Activated CD4-positive, CD25-positive, alpha-beta regulatory T cell treated with anti-CD3 and anti-CD28 coated beads, Interleukin-2, amount 50 U/mL, for 16 hours (primary cell): ENCODE data around the gene DNAJB6.

Experiments
- DNase-seq: peaks from one replicate; pipeline ENCODE4 v3.0.0-alpha.2; 2020; ENCODE audit warnings: low read depth, low spot score

The DNAJB6 gene

GRCh38 chr7:157368955-157369354 is 32.2 kb downstream of the DNAJB6 start:
- DNase-seq = no peak

GRCh38 chr7:157370742-157371141 is 33.9 kb downstream of the DNAJB6 start:
- DNase-seq = no peak

- no peak for DNase-seq
Measured at GRCh38 chr7:157371296-157371695, 34.5 kb downstream of the DNAJB6 start.

GRCh38 chr7:157372300-157373232 is 35.8 kb downstream of the DNAJB6 start:
- no peak for DNase-seq

- DNase-seq = no peak
Measured at GRCh38 chr7:157373493-157373892, 36.7 kb downstream of the DNAJB6 start.

GRCh38 chr7:157375410-157375809 is 38.6 kb downstream of the DNAJB6 start:
- DNase-seq = no peak

- no peak for DNase-seq
Measured at GRCh38 chr7:157377436-157378124, 40.8 kb downstream of the DNAJB6 start.

GRCh38 chr7:157378390-157378789 is 41.6 kb downstream of the DNAJB6 start:
- no peak for DNase-seq

- no peak for DNase-seq
Measured at GRCh38 chr7:157379493-157379892, 42.7 kb downstream of the DNAJB6 start.

- no peak for DNase-seq
Measured at GRCh38 chr7:157380416-157380815, 43.6 kb downstream of the DNAJB6 start.

- no peak for DNase-seq
Measured at GRCh38 chr7:157383868-157384267, 47.1 kb downstream of the DNAJB6 start.

GRCh38 chr7:157384301-157384700 is 47.5 kb downstream of the DNAJB6 start:
- no peak for DNase-seq

GRCh38 chr7:157386979-157387800 is 50.4 kb downstream of the DNAJB6 start:
- DNase-seq = peak; percentile 82

- DNase-seq = no peak
Measured at GRCh38 chr7:157388301-157388700, 51.5 kb downstream of the DNAJB6 start.

GRCh38 chr7:157389951-157390730 is 53.3 kb downstream of the DNAJB6 start:
- no peak for DNase-seq

- no peak for DNase-seq
Measured at GRCh38 chr7:157391036-157391710, 54.4 kb downstream of the DNAJB6 start.

- no peak for DNase-seq
Measured at GRCh38 chr7:157392256-157393037, 55.6 kb downstream of the DNAJB6 start.

GRCh38 chr7:157394246-157395191 is 57.7 kb downstream of the DNAJB6 start:
- DNase-seq = no peak

GRCh38 chr7:157395206-157395605 is 58.4 kb downstream of the DNAJB6 start:
- no peak for DNase-seq
